H9 (cell line): ENCODE measurements around the gene FZD10. TPM values are rescaled to one million over a fixed set of nuclear protein-coding genes. Genes with fewer than 3 reads are reported as not detected.

Experiments used
- DNase-seq: peaks from one replicate; pipeline ENCODE4 v3.0.0-alpha.2; 2017
- H2AFZ ChIP-seq: one replicate; pipeline ENCODE4 v1.6.1; 2013; ENCODE audit warnings: mild to moderate bottlenecking, low read length, control low read depth, moderate library complexity
- H2AK5ac ChIP-seq: 2 replicates; pipeline ENCODE4 v1.6.1; 2013; ENCODE audit warnings: low read length, control low read depth, mixed read lengths; ENCODE audit not compliant: insufficient read length
- H2BK120ac ChIP-seq: one replicate; pipeline ENCODE4 v1.6.1; 2013; ENCODE audit warnings: low read depth, mild to moderate bottlenecking, low read length, control low read depth, inconsistent platforms; ENCODE audit not compliant: poor library complexity, severe bottlenecking
- H2BK12ac ChIP-seq: 2 replicates; pipeline ENCODE4 v1.6.1; 2013; ENCODE audit warnings: low read length, control low read depth, mixed read lengths, low read depth; ENCODE audit not compliant: insufficient read length
- H2BK15ac ChIP-seq: 2 replicates; pipeline ENCODE4 v1.6.1; 2013; ENCODE audit warnings: low read depth, low read length, control low read depth
- H2BK20ac ChIP-seq: one replicate; pipeline ENCODE4 v1.6.1; 2013; ENCODE audit warnings: low read depth, mild to moderate bottlenecking, low read length, control low read depth, inconsistent platforms; ENCODE audit not compliant: poor library complexity, severe bottlenecking
- H2BK5ac ChIP-seq: 2 replicates; pipeline ENCODE4 v1.6.1; 2013; ENCODE audit warnings: low read length, control low read depth, mixed read lengths; ENCODE audit not compliant: insufficient read length
- H3K14ac ChIP-seq: 2 replicates; pipeline ENCODE4 v1.6.1; 2013; ENCODE audit warnings: low read length, control low read depth; ENCODE audit not compliant: insufficient read depth
- H3K18ac ChIP-seq: 2 replicates; pipeline ENCODE4 v1.6.1; 2013; ENCODE audit warnings: low read depth, mild to moderate bottlenecking, mixed read lengths, low read length, control low read depth; ENCODE audit not compliant: insufficient read length
- H3K23ac ChIP-seq: 2 replicates; pipeline ENCODE4 v1.6.1; 2013; ENCODE audit warnings: low read length, control low read depth, mixed read lengths, low read depth; ENCODE audit not compliant: insufficient read length
- H3K23me2 ChIP-seq: 2 replicates; pipeline ENCODE4 v1.6.1; 2013; ENCODE audit warnings: low read depth, mild to moderate bottlenecking, mixed read lengths, low read length, control low read depth; ENCODE audit not compliant: insufficient read length, poor library complexity, severe bottlenecking
- H3K27ac ChIP-seq: 2 replicates; pipeline ENCODE4 v1.5.1; 2013; ENCODE audit warnings: low read length, control low read depth, mixed read lengths, low read depth; ENCODE audit not compliant: insufficient read length
- H3K27me3 ChIP-seq: 2 replicates; pipeline ENCODE4 v1.6.1; 2013; ENCODE audit warnings: low read length, control low read depth, inconsistent platforms; ENCODE audit not compliant: insufficient read depth
- H3K4ac ChIP-seq: 2 replicates; pipeline ENCODE4 v1.6.1; 2013; ENCODE audit warnings: low read depth, mild to moderate bottlenecking, control low read depth, inconsistent platforms, low read length, moderate library complexity
- H3K4me1 ChIP-seq: 2 replicates; pipeline ENCODE4 v1.6.1; 2013; ENCODE audit warnings: low read length, control low read depth, inconsistent platforms; ENCODE audit not compliant: insufficient read depth
- H3K4me2 ChIP-seq: 2 replicates; pipeline ENCODE4 v1.6.1; 2013; ENCODE audit warnings: low read length, control low read depth, mixed read lengths; ENCODE audit not compliant: insufficient read length, insufficient read depth
- H3K56ac ChIP-seq: 2 replicates; pipeline ENCODE4 v1.6.1; 2013; ENCODE audit warnings: low read depth, mild to moderate bottlenecking, mixed read lengths, low read length, control low read depth; ENCODE audit not compliant: insufficient read length
- H3K79me1 ChIP-seq: 2 replicates; pipeline ENCODE4 v1.6.1; 2013; ENCODE audit warnings: low read depth, mild to moderate bottlenecking, moderate library complexity, low read length, control low read depth, inconsistent platforms; ENCODE audit not compliant: insufficient read depth, poor library complexity, severe bottlenecking
- H3K79me2 ChIP-seq: 2 replicates; pipeline ENCODE4 v1.6.1; 2013; ENCODE audit warnings: low read length, control low read depth, inconsistent platforms; ENCODE audit not compliant: insufficient read depth
- H3K9ac ChIP-seq: 2 replicates; pipeline ENCODE4 v1.6.1; 2013; ENCODE audit warnings: low read length, control low read depth, mixed read lengths; ENCODE audit not compliant: insufficient read length; ENCODE audit errors: extremely low read depth
- H3K9me3 ChIP-seq: one replicate; pipeline ENCODE4 v1.6.1; 2013; ENCODE audit warnings: low read depth, low read length, inconsistent platforms; ENCODE audit not compliant: control insufficient read depth
- H3T11ph ChIP-seq: one replicate; pipeline ENCODE4 v1.6.1; 2013; ENCODE audit warnings: mild to moderate bottlenecking, low read length, control low read depth, inconsistent platforms
- H4K20me1 ChIP-seq: one replicate; pipeline ENCODE4 v1.6.1; 2013; ENCODE audit not compliant: control insufficient read depth, insufficient read length, insufficient read depth
- H4K5ac ChIP-seq: 2 replicates; pipeline ENCODE4 v1.6.1; 2013; ENCODE audit warnings: low read depth, mild to moderate bottlenecking, mixed read lengths, low read length, control low read depth; ENCODE audit not compliant: insufficient read length
- H4K8ac ChIP-seq: replicated peaks from 2 replicates; pipeline ENCODE4 v1.6.1; 2013; ENCODE audit warnings: low read length, control low read depth, mixed read lengths, low read depth; ENCODE audit not compliant: insufficient read length
- H4K91ac ChIP-seq: 2 replicates; pipeline ENCODE4 v1.6.1; 2013; ENCODE audit warnings: low read depth, mild to moderate bottlenecking, moderate library complexity, mixed read lengths, low read length, control low read depth; ENCODE audit not compliant: insufficient read length
- H3K27ac Mint-ChIP-seq, 3 experiments: 2 replicates in 2 of 3; 3 replicates in 1 of 3; pipeline ENCODE4 v1.8.0; 2020 to 2021; ENCODE audit warnings: mixed read lengths in 3 of 3, mild to moderate bottlenecking in 1 of 3, moderate library complexity in 1 of 3
- H3K27me3 Mint-ChIP-seq: 2 replicates; pipeline ENCODE4 v1.8.0; 2021; ENCODE audit warnings: low read depth, mild to moderate bottlenecking, moderate library complexity, mixed read lengths
- H3K36me3 Mint-ChIP-seq, 3 experiments: 2 replicates in 2 of 3; 3 replicates in 1 of 3; pipeline ENCODE4 v1.8.0; 2020 to 2021; ENCODE audit warnings: low read depth in 3 of 3, mixed read lengths in 3 of 3; ENCODE audit not compliant: insufficient read depth in 1 of 3
- H3K4me1 Mint-ChIP-seq, 2 experiments: 2 replicates each; pipeline ENCODE4 v1.8.0; 2020; ENCODE audit warnings: mixed read lengths in 2 of 2
- H3K4me3 Mint-ChIP-seq, 2 experiments: 2 replicates in 1 of 2; 3 replicates in 1 of 2; pipeline ENCODE4 v1.8.0; 2020 to 2021; ENCODE audit warnings: mild to moderate bottlenecking in 2 of 2, mixed read lengths in 2 of 2, moderate library complexity in 1 of 2
- H3K9me3 Mint-ChIP-seq, 2 experiments: 2 replicates in 1 of 2; 3 replicates in 1 of 2; pipeline ENCODE4 v1.8.0; 2020; ENCODE audit warnings: mild to moderate bottlenecking in 2 of 2, mixed read lengths in 2 of 2, moderate library complexity in 1 of 2
- CTCF ChIP-seq: fragments of 200-600 bp; sonication (generic); conservative IDR thresholded peaks from 3 replicates; pipeline ENCODE4 v1.8.0; 2021; ENCODE audit warnings: antibody characterized with exemption, mild to moderate bottlenecking
- WGBS: extraction: QIAGEN DNeasy Blood & Tissue Kit; methylation state at CpG from one replicate; pipeline ENCODE4 v1.1.7; 2013; ENCODE audit warnings: missing lambda C conversion rate, low lambda C conversion rate, mixed read lengths; ENCODE audit not compliant: insufficient read length; ENCODE audit errors: extremely low coverage; 5-methylcytosine and 5-hydroxymethylcytosine counted together
- total RNA-seq: library from RNA; stranded (reverse); gene quantifications from 2 replicates; pipeline ENCODE4 v1.2.1, GENCODE V29; 2021

The FZD10 gene
- total RNA-seq, 1 experiment from 2014 or later = 1.0 TPM

DNA sequence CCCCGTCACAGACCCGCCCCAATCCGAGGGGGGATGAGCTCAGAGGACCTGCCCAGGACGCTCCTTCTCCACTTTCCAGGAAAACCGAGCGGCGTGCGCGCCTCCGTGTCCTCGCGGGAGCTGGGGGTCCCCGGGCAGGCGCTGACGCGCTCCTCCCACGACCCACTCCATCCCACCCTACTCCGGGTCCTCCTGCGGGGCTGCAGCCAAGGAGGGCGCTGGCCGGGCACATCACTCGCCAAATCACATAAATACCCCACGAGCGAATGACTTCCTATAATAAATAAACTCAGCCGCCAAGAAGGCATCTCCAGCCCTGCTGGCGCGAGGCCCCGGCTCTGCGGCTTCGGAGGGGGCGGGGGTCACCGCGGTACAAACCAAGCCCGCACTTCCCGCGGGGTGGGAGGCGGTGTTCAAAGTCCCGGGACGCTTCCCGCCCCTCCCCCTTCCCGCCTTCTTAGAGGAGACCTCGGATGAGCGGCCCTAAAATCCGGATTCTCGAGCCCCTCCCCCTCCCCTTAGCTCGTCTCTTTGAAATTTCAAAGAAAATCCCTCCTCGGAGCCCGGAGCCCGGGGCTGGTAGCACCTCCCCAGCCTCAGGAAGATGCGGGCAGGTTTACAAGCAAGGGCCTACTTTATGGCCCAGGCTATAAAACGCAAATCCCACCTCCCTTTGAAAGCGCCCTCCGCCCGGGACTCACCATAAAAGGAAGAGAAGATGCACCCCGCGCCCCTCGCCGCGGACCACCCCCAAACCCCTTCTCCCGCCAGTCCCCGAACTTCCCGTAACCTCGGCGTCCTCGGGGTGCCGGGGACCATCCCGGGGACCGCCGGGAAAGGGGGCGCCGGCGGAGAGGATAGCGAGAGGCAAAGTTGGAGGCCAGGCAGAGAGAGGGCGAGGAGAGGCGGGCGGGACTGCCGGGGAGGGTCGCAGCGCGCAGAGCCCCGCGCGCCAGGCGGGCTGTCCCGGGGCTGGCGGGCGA is 712 bp upstream of the FZD10 start:
- Mint-ChIP-seq H3K36me3 (no peaks in the 10 kb centered on the region; a peak in 2 of 7 replicates), H3K4me3 (peak overlapping the region; percentile 56 to 81), H3K4me1 (peaks cover 37 to 43% of the 10 kb centered on the region in 2 experiments), H3K9me3 (no peaks in the 10 kb centered on the region; a peak in 1 of 5 replicates), H3K27me3 (peaks cover 49% of the 10 kb centered on the region), H3K27ac (peak overlapping the region in 1 of 3 experiments; percentile 27; a peak in 1 of 7 replicates)
- H2BK15ac ChIP-seq = no peak overlapping the region
- WGBS = no CpG with 5 or more reads among the region's 87 CpGs
- H3K23ac ChIP-seq = no peak overlapping the region
- no peak overlapping the region for H3K4ac ChIP-seq
- no peak overlapping the region for H2BK5ac ChIP-seq
- no peaks in the 10 kb centered on the region for H3K79me1 ChIP-seq
- H2AFZ ChIP-seq = no peak overlapping the region
- no peak overlapping the region for H2BK120ac ChIP-seq
- no peak overlapping the region for H3K9ac ChIP-seq
- no peak overlapping the region for H4K8ac ChIP-seq
- H3K14ac ChIP-seq = no peak overlapping the region
- H3K23me2 ChIP-seq = peaks cover 19% of the 10 kb centered on the region
- no peaks in the 10 kb centered on the region for H3K9me3 ChIP-seq
- H3K27ac ChIP-seq = no peak overlapping the region
- no peak overlapping the region for H4K5ac ChIP-seq
- H4K91ac ChIP-seq = no peak overlapping the region
- H3K79me2 ChIP-seq = no peaks in the 10 kb centered on the region
- H3K4me2 ChIP-seq = peak overlapping the region; percentile 55
- no peak overlapping the region for H3T11ph ChIP-seq
- no peak overlapping the region for H2BK20ac ChIP-seq
- no peak overlapping the region for H2BK12ac ChIP-seq
- H3K27me3 ChIP-seq = peaks cover 75% of the 10 kb centered on the region
- H3K18ac ChIP-seq = no peak overlapping the region
- peaks cover 6% of the 10 kb centered on the region for H3K4me1 ChIP-seq
- TF ChIP-seq CTCF = no peak
- H3K56ac ChIP-seq = no peak overlapping the region
- H4K20me1 ChIP-seq = peaks cover 12% of the 10 kb centered on the region
- DNase-seq = peak; percentile 89
- H2AK5ac ChIP-seq = no peak overlapping the region
